Measurements from ENCODE around the gene TRPV4. TPM values are rescaled to one million over a fixed set of nuclear protein-coding genes. Genes with fewer than 3 reads are reported as not detected.

The TRPV4 gene
- total RNA-seq, 1 donor from 2014 or later, result 0.75 TPM

DNA sequence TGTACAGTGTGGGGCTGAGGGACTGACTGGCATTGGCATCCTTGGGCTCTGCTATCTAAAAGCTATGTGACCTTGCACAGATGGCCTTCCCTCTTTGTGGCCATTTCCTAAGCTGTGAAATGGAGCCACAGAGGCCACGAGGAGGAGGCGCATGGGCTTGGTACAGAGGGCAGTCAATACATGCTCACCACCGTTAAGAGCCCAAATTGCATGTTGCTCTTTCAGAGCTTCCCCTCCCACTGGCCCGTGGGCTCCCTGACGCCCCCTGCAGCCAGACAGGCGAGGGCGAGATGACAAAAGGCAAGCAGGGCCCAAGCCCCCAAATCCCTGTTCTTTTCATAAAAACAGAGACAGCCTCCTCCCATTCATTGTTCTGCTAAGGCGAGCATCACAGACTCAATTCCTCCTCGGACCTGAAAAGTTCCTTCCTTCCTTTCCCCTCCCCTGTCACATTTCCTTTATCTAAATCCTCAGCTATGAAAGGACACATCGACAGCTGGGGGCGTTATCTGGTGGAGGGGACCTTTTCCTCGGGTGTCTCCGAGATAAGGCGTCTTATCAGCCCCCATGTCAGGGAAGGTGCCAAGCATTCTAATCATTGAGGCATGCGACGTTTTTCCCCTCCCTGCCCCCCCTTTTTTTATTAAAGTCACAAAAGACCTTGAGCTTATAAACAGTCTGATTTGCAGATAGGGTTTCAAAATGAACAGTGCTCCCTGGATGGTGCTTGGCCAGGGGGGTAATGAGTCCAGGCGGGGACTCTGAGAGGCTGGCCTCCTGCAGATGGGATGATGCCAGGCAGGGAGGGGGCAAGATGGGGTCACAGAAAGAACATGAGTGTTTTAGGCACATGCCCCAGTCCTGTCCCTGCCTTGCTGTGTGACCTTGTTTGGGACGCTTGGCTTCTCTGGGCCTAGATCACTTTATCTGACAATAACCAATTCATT is 93.2 kb downstream of the TRPV4 start:
- no peak overlapping the region for H3K4me3 Mint-ChIP-seq (ENCODE audit: unreplicated experiment)
- H3K9me3 Mint-ChIP-seq (ENCODE audit: unreplicated experiment), result no peaks in the 10 kb centered on the region
- peaks cover 2% of the 10 kb centered on the region for H3K4me1 Mint-ChIP-seq (ENCODE audit: low read depth, unreplicated experiment)
- Histone ChIP-seq H3K79me2 (ENCODE audit: insufficient read depth, low read length) (no peaks in the 10 kb centered on the region), H2AFZ (ENCODE audit: low read depth, low read length) (no peak overlapping the region), H3K27me3 (ENCODE audit: insufficient read depth, low read length) (peaks cover 8% of the 10 kb centered on the region), H3K27ac (ENCODE audit: low read depth, low read length) (no peak overlapping the region), H4K20me1 (ENCODE audit: insufficient read depth, low read length) (no peaks in the 10 kb centered on the region), H3K4me2 (ENCODE audit: low read length) (no peak overlapping the region), H3K4me3 (ENCODE audit: insufficient read depth, low read depth, low read length) (no peak overlapping the region), H3K36me3 (ENCODE audit: insufficient read depth, low read length) (no peaks in the 10 kb centered on the region), H3K9me3 (ENCODE audit: insufficient read depth, low read depth, low read length) (no peaks in the 10 kb centered on the region), H3K4me1 (ENCODE audit: insufficient read depth, low read length) (peaks cover 6% of the 10 kb centered on the region), H3K9ac (ENCODE audit: low read length) (no peak overlapping the region)
- no peak for FAIRE-seq
- no peak overlapping the region for H3K27ac Mint-ChIP-seq (ENCODE audit: unreplicated experiment)
- TF ChIP-seq, protein P1, sequence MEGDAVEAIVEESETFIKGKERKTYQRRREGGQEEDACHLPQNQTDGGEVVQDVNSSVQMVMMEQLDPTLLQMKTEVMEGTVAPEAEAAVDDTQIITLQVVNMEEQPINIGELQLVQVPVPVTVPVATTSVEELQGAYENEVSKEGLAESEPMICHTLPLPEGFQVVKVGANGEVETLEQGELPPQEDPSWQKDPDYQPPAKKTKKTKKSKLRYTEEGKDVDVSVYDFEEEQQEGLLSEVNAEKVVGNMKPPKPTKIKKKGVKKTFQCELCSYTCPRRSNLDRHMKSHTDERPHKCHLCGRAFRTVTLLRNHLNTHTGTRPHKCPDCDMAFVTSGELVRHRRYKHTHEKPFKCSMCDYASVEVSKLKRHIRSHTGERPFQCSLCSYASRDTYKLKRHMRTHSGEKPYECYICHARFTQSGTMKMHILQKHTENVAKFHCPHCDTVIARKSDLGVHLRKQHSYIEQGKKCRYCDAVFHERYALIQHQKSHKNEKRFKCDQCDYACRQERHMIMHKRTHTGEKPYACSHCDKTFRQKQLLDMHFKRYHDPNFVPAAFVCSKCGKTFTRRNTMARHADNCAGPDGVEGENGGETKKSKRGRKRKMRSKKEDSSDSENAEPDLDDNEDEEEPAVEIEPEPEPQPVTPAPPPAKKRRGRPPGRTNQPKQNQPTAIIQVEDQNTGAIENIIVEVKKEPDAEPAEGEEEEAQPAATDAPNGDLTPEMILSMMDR (IDR thresholded peaks at IDR 0.05; ENCODE audit: insufficient read depth, low read depth, low read length), result no peak
- TF ChIP-seq EZH2 (IDR thresholded peaks at IDR 0.05; ENCODE audit: insufficient read depth, low read length), result no peak
- no peak for DNase-seq (ENCODE audit: low read depth)
- H3K27me3 Mint-ChIP-seq (ENCODE audit: low read depth, unreplicated experiment), result peaks cover 31% of the 10 kb centered on the region
- H3K36me3 Mint-ChIP-seq (ENCODE audit: low read depth, unreplicated experiment), result peaks cover 4% of the 10 kb centered on the region

DNA sequence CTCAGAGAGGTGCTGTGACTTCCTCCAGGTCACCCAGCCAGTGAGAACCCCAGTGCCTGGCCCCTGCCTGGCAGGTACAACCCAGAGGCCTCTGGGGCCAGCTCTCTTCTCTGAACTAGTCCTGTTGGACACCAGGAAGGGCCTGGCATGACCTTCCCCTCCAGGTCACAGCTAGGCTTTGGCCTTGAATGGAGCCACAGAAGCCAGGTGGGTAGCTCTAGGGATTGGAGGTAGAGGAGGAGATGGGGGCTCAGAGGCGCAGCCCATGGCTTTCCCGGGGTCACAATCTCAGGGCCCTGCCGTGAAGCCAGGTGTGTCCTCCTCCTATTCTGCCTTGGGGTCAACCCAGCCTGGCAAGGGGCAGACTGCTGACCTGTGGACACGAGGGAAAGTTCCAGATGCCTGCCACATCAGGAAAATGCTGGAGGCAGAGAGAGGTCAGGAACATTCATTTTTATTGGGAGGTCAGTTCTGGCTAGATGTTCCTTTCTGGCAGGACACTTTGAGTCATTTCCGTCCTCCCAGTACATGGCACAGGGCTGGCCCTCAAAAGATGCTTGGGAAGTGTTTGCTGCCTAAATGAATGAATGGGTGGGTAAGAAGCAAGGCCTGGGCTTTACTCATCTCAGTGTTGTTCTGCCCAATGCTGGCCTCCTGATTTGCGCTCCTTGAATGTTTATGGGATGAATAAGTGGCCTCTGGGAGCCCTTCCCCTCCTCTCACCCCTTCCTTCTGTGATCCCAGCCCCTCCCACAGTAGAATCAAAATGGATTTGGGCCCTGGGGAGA is 94.1 kb downstream of the TRPV4 start:
- peak; percentile 10 for DNase-seq (ENCODE audit: low read depth)
- H3K9me3 Mint-ChIP-seq (ENCODE audit: unreplicated experiment), result no peaks in the 10 kb centered on the region
- Histone ChIP-seq H4K20me1 (ENCODE audit: insufficient read depth, low read length) (no peaks in the 10 kb centered on the region), H3K4me1 (ENCODE audit: insufficient read depth, low read length) (peaks cover 6% of the 10 kb centered on the region), H3K4me2 (ENCODE audit: low read length) (no peak overlapping the region), H3K27ac (ENCODE audit: low read depth, low read length) (no peak overlapping the region), H3K27me3 (ENCODE audit: insufficient read depth, low read length) (peaks cover 13% of the 10 kb centered on the region), H3K36me3 (ENCODE audit: insufficient read depth, low read length) (no peaks in the 10 kb centered on the region), H3K4me3 (ENCODE audit: insufficient read depth, low read depth, low read length) (no peak overlapping the region), H3K79me2 (ENCODE audit: insufficient read depth, low read length) (no peaks in the 10 kb centered on the region), H3K9me3 (ENCODE audit: insufficient read depth, low read depth, low read length) (no peaks in the 10 kb centered on the region), H3K9ac (ENCODE audit: low read length) (no peak overlapping the region), H2AFZ (ENCODE audit: low read depth, low read length) (no peak overlapping the region)
- no peak overlapping the region for H3K4me3 Mint-ChIP-seq (ENCODE audit: unreplicated experiment)
- FAIRE-seq, result no peak
- TF ChIP-seq, protein P1 (IDR thresholded peaks at IDR 0.05; ENCODE audit: insufficient read depth, low read depth, low read length), result no peak
- TF ChIP-seq EZH2 (IDR thresholded peaks at IDR 0.05; ENCODE audit: insufficient read depth, low read length), result no peak
- no peak overlapping the region for H3K27ac Mint-ChIP-seq (ENCODE audit: unreplicated experiment)
- peaks cover 4% of the 10 kb centered on the region for H3K36me3 Mint-ChIP-seq (ENCODE audit: low read depth, unreplicated experiment)
- peaks cover 6% of the 10 kb centered on the region for H3K4me1 Mint-ChIP-seq (ENCODE audit: low read depth, unreplicated experiment)
- H3K27me3 Mint-ChIP-seq (ENCODE audit: low read depth, unreplicated experiment), result peaks cover 35% of the 10 kb centered on the region

All from astrocyte (in vitro differentiated cells and primary cell).